ENCODE measurements around the gene PSRC1. TPM values are rescaled to one million over a fixed set of nuclear protein-coding genes. Genes with fewer than 3 reads are reported as not detected.
A peak's percentile ranks its signal among the peaks of the same experiment; 100 is the strongest.

Gene PSRC1
- total RNA-seq, 1 experiment from 2014 or later: 65.2 TPM

GRCh38 chr1:109259674-109260557 is 23.0 kb downstream of the PSRC1 start:
- no peak for DNase-seq (ENCODE audit: low read depth)

- no peak for DNase-seq (ENCODE audit: low read depth)
Measured at GRCh38 chr1:109258481-109259466, 24.2 kb downstream of the PSRC1 start.

GRCh38 chr1:109257682-109258421 is 25.1 kb downstream of the PSRC1 start:
- peak; percentile 21 for DNase-seq (ENCODE audit: low read depth)

GRCh38 chr1:109256971-109257681 is 25.8 kb downstream of the PSRC1 start:
- no peak for DNase-seq (ENCODE audit: low read depth)

- DNase-seq (ENCODE audit: low read depth): no peak
Measured at GRCh38 chr1:109256085-109256484, 26.9 kb downstream of the PSRC1 start.

- no peak for DNase-seq (ENCODE audit: low read depth)
Measured at GRCh38 chr1:109255678-109256077, 27.3 kb downstream of the PSRC1 start.

- DNase-seq (ENCODE audit: low read depth): no peak
Measured at GRCh38 chr1:109255097-109255651, 27.8 kb downstream of the PSRC1 start.

GRCh38 chr1:109254621-109255096 is 28.3 kb downstream of the PSRC1 start:
- DNase-seq (ENCODE audit: low read depth): no peak

- DNase-seq (ENCODE audit: low read depth): no peak
Measured at GRCh38 chr1:109253803-109254620, 28.9 kb downstream of the PSRC1 start.

- DNase-seq (ENCODE audit: low read depth): no peak
Measured at GRCh38 chr1:109252893-109253802, 29.8 kb downstream of the PSRC1 start.

GRCh38 chr1:109252167-109252892 is 30.6 kb downstream of the PSRC1 start:
- DNase-seq (ENCODE audit: low read depth): no peak

- DNase-seq (ENCODE audit: low read depth): no peak
Measured at GRCh38 chr1:109251277-109252166, 31.4 kb downstream of the PSRC1 start.

- DNase-seq (ENCODE audit: low read depth): no peak
Measured at GRCh38 chr1:109250454-109251276, 32.3 kb downstream of the PSRC1 start.

GRCh38 chr1:109249654-109250401 is 33.1 kb downstream of the PSRC1 start:
- no peak for DNase-seq (ENCODE audit: low read depth)
